Heart left ventricle (tissue), 16 donors: ENCODE results near the gene PCNX3. TPM values are rescaled to one million over a fixed set of nuclear protein-coding genes. Genes with fewer than 3 reads are reported as not detected.

Source experiments
- ATAC-seq, 4 donors: fragments of 200-7000 bp; cut with Tn5 transposase; one replicate each; pipeline ENCODE4 v1.9.1; 2020 to 2022; ENCODE audit warnings: moderate library complexity in 4 of 4, mild to moderate bottlenecking in 3 of 4, moderate number of reproducible peaks in 1 of 4
- DNase-seq, 5 donors: peaks; one replicate each; pipeline ENCODE4 v3.0.0-alpha.2; 2020
- H3K27ac ChIP-seq, 12 donors: fragments of 200-600 bp; sonication (generic) in 4 of 12; one replicate each; pipeline versions ENCODE4 v1.5.0 to v1.8.0; 2016 to 2022; ENCODE audit warnings: mild to moderate bottlenecking in 2 of 12
- H3K27me3 ChIP-seq, 9 donors: fragments of 200-600 bp; sonication (generic) in 2 of 9; one replicate each; pipeline versions ENCODE4 v1.5.1 to v1.8.0; 2016 to 2022; ENCODE audit warnings: mild to moderate bottlenecking in 3 of 9
- H3K36me3 ChIP-seq, 9 donors: fragments of 200-600 bp; sonication (generic) in 2 of 9; one replicate each; pipeline versions ENCODE4 v1.5.0 to v1.8.0; 2018 to 2022; ENCODE audit warnings: mild to moderate bottlenecking in 2 of 9
- H3K4me1 ChIP-seq, 12 donors: fragments of 200-600 bp; sonication (generic) in 4 of 12; one replicate each; pipeline versions ENCODE4 v1.5.0 to v1.8.0; 2016 to 2022; ENCODE audit warnings: mild to moderate bottlenecking in 3 of 12
- H3K4me3 ChIP-seq, 12 donors: fragments of 200-600 bp; sonication (generic) in 4 of 12; one replicate each; pipeline versions ENCODE4 v1.5.0 to v1.8.0; 2017 to 2022; ENCODE audit warnings: mild to moderate bottlenecking in 9 of 12, moderate library complexity in 4 of 12
- H3K9me3 ChIP-seq, 12 donors: fragments of 200-600 bp; sonication (generic) in 4 of 12; one replicate each; pipeline versions ENCODE4 v1.5.0 to v1.8.0; 2016 to 2022; ENCODE audit warnings: mild to moderate bottlenecking in 1 of 12
- POLR2A ChIP-seq, 2 donors: fragments of 450-650 bp; IDR thresholded peaks; one replicate each; pipeline ENCODE4 v1.6.1; 2017; ENCODE audit warnings: antibody characterized with exemption in 2 of 2, mild to moderate bottlenecking in 2 of 2, moderate library complexity in 2 of 2
- WGBS, 4 donors: extraction: QIAGEN DNeasy Blood & Tissue Kit in 2 of 4; methylation state at CpG; one replicate each; pipeline versions ENCODE4 v1.1.5 to v1.1.7; 2013 to 2018; 5-methylcytosine and 5-hydroxymethylcytosine counted together
- intact Hi-C, 10 donors: fragments of 100-400 bp; cut with DNase I; formaldehyde crosslinking; loops; one replicate each; pipeline versions ENCODE4 v1.11.1 to v1.14.2; 2022
- polyA plus RNA-seq, 2 donors: library from polyadenylated mRNA; stranded (reverse); fragments of 200-250 nt; gene quantifications; one replicate each; pipeline ENCODE4 v1.2.3, GENCODE V29; 2013
- total RNA-seq, 9 donors: library from RNA; depleted of rRNA in 2 of 9; stranded (reverse); fragments of >200 nt in 2 of 9; fragmentation: NEBNext Ultra II Directional in 3 of 9; extraction: Animal tissue kit (Norgen Biotek cat#: 25700) in 3 of 9; gene quantifications; one replicate each; pipeline versions ENCODE4 v1.1.0 to v1.2.4, GENCODE V29; 2016 to 2023
- TF ChIP-seq, protein P1 (sequence below), 12 donors: fragments of 200-600 bp; sonication (generic) in 4 of 12; IDR thresholded peaks; one replicate each; pipeline versions ENCODE4 v1.5.0 to v1.8.0; 2018 to 2022; ENCODE audit warnings: antibody characterized with exemption in 12 of 12, mild to moderate bottlenecking in 5 of 12
- donor health status: ischemic (EF 13 %, LVEDD 7.1; RV severe dilation, severe dysfunction).
- donor health status: healthy with polysubstance abuse.
- donor health status: DM: no; HTN: yes; CAD: no.
- donor health status: DM: no; HTN: no; CAD: no.
- donor health status: ischemic (EF 25% LVEDD 6.9; RV normal size, moderate dysfunction).
- donor health status: ischemic (EF 25% LVEDD 5.7; RV mildly dilated, moderate dysfunction).
- donor health status: healthy.
- donor health status: DM: yes; HTN: yes; CAD: no.
- donor health status: ischemic (EF 35%, LVEDD 5.7; RV mildly dilated, moderate dysfunction).
- donor health status: nonischemic (EF 11% LVEDD 7.7; RV severe dilation, severe dysfunction).
- donor health status: DM: yes; HTN: yes; CAD: no.
- donor health status: PGD.
- donor health status: ischemic (EF 29% LVEDD 5.4; RV normal size, mild dysfunction).
- donor health status: nonischemic (EF 23%, LVEDD 6.1; RV moderate dilation, normal function).

PCNX3 gene
- total and polyA plus RNA-seq, 11 donors = 7.1 to 23.4 (median 14.4) TPM

DNA sequence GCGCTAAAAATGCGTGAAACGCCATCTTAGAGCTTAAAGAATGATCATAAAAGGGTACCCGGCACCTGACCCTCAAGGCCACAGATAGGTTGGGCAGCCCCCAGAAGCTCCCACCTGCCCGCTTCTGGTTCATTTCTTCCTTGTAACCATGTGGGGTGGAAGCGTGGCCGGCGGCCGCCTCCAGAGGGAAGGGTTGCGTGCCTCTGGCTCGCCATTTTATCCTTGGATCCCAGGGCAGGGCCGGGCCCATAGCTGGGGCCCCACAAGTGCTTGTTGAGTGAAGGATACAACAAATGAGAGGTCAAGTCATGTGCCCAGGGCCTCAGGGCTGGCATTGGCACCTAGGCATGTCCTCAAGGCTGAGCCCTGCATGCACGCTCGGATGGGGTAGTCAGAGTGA is 5.9 kb downstream of the PCNX3 start:
- peaks cover 2 to 20% (median 15%) of the 10 kb centered on the region in 12 donors for H3K4me1 ChIP-seq
- H3K27ac ChIP-seq = no peak overlapping the region
- DNase-seq (no peak), ATAC-seq (no peak)
- intact Hi-C loops = loop anchor here in 4 of 10 donors (10.0 kb wide), 2 partner anchors 83 to 193 kb away; no protein-coding TSS in a partner anchor
- no peaks in the 10 kb centered on the region for H3K27me3 ChIP-seq
- no peaks in the 10 kb centered on the region for H3K9me3 ChIP-seq
- 94 to 95% (median 95%) methylated on average over 13 to 14 of the region's 14 CpGs for WGBS, 4 donors
- peaks cover 2 to 95% (median 89%) of the 10 kb centered on the region in 9 donors for H3K36me3 ChIP-seq
- H3K4me3 ChIP-seq = no peak overlapping the region
- TF ChIP-seq, protein P1, sequence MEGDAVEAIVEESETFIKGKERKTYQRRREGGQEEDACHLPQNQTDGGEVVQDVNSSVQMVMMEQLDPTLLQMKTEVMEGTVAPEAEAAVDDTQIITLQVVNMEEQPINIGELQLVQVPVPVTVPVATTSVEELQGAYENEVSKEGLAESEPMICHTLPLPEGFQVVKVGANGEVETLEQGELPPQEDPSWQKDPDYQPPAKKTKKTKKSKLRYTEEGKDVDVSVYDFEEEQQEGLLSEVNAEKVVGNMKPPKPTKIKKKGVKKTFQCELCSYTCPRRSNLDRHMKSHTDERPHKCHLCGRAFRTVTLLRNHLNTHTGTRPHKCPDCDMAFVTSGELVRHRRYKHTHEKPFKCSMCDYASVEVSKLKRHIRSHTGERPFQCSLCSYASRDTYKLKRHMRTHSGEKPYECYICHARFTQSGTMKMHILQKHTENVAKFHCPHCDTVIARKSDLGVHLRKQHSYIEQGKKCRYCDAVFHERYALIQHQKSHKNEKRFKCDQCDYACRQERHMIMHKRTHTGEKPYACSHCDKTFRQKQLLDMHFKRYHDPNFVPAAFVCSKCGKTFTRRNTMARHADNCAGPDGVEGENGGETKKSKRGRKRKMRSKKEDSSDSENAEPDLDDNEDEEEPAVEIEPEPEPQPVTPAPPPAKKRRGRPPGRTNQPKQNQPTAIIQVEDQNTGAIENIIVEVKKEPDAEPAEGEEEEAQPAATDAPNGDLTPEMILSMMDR (IDR thresholded peaks at IDR 0.05) = no peak
- TF ChIP-seq POLR2A (IDR thresholded peaks at IDR 0.05) = no peak

DNA sequence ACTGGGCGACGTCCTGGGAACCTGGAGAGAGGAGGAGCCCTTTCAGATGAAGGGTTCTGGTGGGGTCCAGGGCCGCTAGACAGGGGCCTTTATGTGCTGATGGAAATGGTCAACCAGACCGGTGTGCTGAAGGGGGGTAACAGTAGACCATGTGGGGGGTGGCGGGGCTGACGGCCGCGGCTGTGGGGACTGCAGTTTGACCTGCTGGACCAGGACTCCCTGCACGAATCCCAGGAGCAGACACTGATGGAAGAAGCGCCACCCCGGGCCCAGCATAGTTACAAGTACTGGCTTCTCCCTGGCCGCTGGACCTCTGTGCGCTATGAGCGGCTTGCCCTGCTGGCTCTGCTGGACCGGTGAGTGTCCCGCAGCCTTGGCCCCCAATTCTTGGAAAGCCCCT is 6.4 kb downstream of the PCNX3 start:
- WGBS, 4 donors = 93 to 96% (median 94%) methylated on average over 11 to 16 of the region's 16 CpGs
- Histone ChIP-seq H3K36me3 (peaks cover 2 to 100% (median 94%) of the 10 kb centered on the region in 9 donors), H3K27ac (no peak overlapping the region), H3K4me1 (peaks cover 0 to 15% (median 11%) of the 10 kb centered on the region in 12 donors), H3K27me3 (no peaks in the 10 kb centered on the region), H3K4me3 (no peak overlapping the region), H3K9me3 (no peaks in the 10 kb centered on the region)
- TF ChIP-seq, protein P1 (IDR thresholded peaks at IDR 0.05) = no peak
- TF ChIP-seq POLR2A (IDR thresholded peaks at IDR 0.05) = no peak
- intact Hi-C loops = loop anchor here in 4 of 10 donors (10.0 kb wide), 2 partner anchors 83 to 193 kb away; no protein-coding TSS in a partner anchor
- DNase-seq = no peak
- no peak for ATAC-seq

DNA sequence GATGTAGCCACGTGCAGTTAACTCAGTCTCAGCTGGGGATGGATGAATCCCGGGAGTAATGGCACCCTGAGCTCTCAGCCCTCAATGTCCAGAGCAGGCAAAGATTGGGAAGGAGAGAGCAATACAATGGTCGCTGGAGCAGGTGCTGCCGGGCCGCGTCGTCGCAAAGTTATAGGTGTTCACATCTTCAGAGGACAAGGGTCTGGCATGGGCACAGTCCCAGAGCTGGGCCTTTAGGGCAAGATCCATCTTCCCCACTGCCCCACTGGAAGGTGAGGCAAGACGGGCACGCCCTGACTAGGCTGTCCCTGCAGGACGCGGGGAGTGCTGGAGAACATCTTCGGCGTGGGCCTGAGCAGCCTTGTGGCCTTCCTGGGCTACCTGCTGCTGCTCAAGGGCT is 7.6 kb downstream of the PCNX3 start:
- DNase-seq (no peak), ATAC-seq (no peak)
- H3K4me3 ChIP-seq = no peak overlapping the region
- intact Hi-C loops = loop anchor here in 4 of 10 donors (10.0 kb wide), 2 partner anchors 82 to 192 kb away; no protein-coding TSS in a partner anchor
- peaks cover 0 to 9% (median 6%) of the 10 kb centered on the region in 12 donors for H3K4me1 ChIP-seq
- TF ChIP-seq, protein P1 (IDR thresholded peaks at IDR 0.05) = no peak
- no peak for TF ChIP-seq POLR2A (IDR thresholded peaks at IDR 0.05)
- no peaks in the 10 kb centered on the region for H3K9me3 ChIP-seq
- WGBS, 4 donors = 89 to 93% (median 91%) methylated on average over 11 to 14 of the region's 14 CpGs
- peaks cover 2 to 100% (median 94%) of the 10 kb centered on the region in 9 donors for H3K36me3 ChIP-seq
- H3K27me3 ChIP-seq = no peaks in the 10 kb centered on the region
- H3K27ac ChIP-seq = no peak overlapping the region

DNA sequence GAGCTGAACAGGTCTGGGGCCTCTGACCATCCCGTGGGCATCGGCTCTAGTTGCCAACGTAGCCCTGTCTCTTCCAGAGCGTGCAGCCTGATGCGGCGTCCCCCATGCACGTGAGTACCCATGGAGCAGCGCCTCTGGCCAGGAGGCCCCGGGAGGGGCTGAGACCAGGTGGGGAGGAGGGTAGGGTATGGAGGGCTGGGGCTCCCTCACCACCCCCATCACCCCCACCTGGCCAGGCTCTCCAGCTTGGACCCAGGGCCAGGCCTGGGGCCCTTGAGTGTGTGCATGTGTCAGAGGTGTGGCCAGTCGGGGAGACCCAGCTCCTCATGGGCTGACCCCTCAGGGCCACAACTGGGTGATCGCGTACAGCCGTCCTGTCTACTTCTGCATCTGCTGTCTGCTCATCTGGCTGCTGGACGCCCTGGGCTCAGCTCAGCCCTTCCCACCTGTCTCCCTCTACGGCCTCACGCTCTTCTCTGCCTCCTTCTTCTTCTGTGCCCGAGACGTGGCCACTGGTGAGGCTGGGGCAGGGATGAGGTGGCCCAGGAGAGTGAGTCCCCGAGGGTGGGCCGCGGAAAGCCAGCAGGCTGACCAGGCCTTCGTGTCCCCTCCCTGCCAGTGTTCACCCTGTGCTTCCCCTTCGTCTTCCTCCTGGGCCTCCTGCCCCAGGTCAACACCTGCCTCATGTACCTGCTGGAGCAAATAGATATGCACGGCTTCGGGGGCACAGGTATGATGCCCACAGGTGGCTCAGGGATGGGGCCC is 8.5 kb downstream of the PCNX3 start:
- 87 to 95% (median 92%) methylated on average over 19 to 25 of the region's 25 CpGs for WGBS, 4 donors
- H3K27me3 ChIP-seq = no peaks in the 10 kb centered on the region
- no peak for ATAC-seq
- no peak overlapping the region for H3K4me3 ChIP-seq
- DNase-seq = no peak
- no peaks in the 10 kb centered on the region for H3K9me3 ChIP-seq
- TF ChIP-seq, protein P1 (IDR thresholded peaks at IDR 0.05) = no peak
- TF ChIP-seq POLR2A (IDR thresholded peaks at IDR 0.05) = no peak
- peaks cover 2 to 100% (median 94%) of the 10 kb centered on the region in 9 donors for H3K36me3 ChIP-seq
- H3K4me1 ChIP-seq = peaks cover 0 to 9% (median 6%) of the 10 kb centered on the region in 12 donors
- H3K27ac ChIP-seq = no peak overlapping the region
- intact Hi-C loops = loop anchor here in 4 of 10 donors (10.0 kb wide), 2 partner anchors 81 to 191 kb away; no protein-coding TSS in a partner anchor
